Measurements from ENCODE around the gene GMPS.
"Not testable (repeated sequence)": the region's sequence is repeated elsewhere in the genome, so short reads cannot be mapped to it uniquely, and the experiment has no call there.

The GMPS gene

GRCh38 chr3:155861476-155862183 is 8.8 kb upstream of the GMPS start:
- TF ChIP-seq SPI1 (IDR thresholded peaks at IDR 0.05; ENCODE audit: borderline replicate concordance, low read depth) = no peak
- TF ChIP-seq REST (IDR thresholded peaks at IDR 0.05; ENCODE audit: insufficient replicate concordance, low read depth) = no peak
- TF ChIP-seq POLR2AphosphoS5 (IDR thresholded peaks at IDR 0.05; ENCODE audit: low read depth) = no peak
- no peak for TF ChIP-seq GABPA (IDR thresholded peaks at IDR 0.05; ENCODE audit: low read depth)
- TF ChIP-seq CTCF (IDR thresholded peaks at IDR 0.05; ENCODE audit: insufficient read depth, low read length) = no peak
- no peak overlapping the region for H3K27ac ChIP-seq (replicated peaks)
- no peak overlapping the region for H3K4me3 ChIP-seq (replicated peaks; ENCODE audit: insufficient read depth, low read length)
- no peaks in the 10 kb centered on the region for H3K27me3 ChIP-seq (ENCODE audit: insufficient read depth, poor library complexity, severe bottlenecking)
- DNase-seq (ENCODE audit: low read depth in 1 of 2, low spot score in 1 of 2) = no peak

- not testable (repeated sequence) for H3K27me3 ChIP-seq (ENCODE audit: insufficient read depth, poor library complexity, severe bottlenecking); DNase-seq (ENCODE audit: low read depth in 1 of 2, low spot score in 1 of 2); H3K4me3 ChIP-seq (replicated peaks; ENCODE audit: insufficient read depth, low read length); H3K27ac ChIP-seq (replicated peaks)
Observed at GRCh38 chr3:155862290-155862982, 8.0 kb upstream of the GMPS start.

- no peak for TF ChIP-seq CTCF (IDR thresholded peaks at IDR 0.05; ENCODE audit: insufficient read depth, low read length)
- TF ChIP-seq SPI1 (IDR thresholded peaks at IDR 0.05; ENCODE audit: borderline replicate concordance, low read depth) = no peak
- TF ChIP-seq GABPA (IDR thresholded peaks at IDR 0.05; ENCODE audit: low read depth) = no peak
- TF ChIP-seq POLR2AphosphoS5 (IDR thresholded peaks at IDR 0.05; ENCODE audit: low read depth) = no peak
- TF ChIP-seq REST (IDR thresholded peaks at IDR 0.05; ENCODE audit: insufficient replicate concordance, low read depth) = no peak
- H3K4me3 ChIP-seq (replicated peaks; ENCODE audit: insufficient read depth, low read length) = no peak overlapping the region
- DNase-seq (ENCODE audit: low read depth in 1 of 2, low spot score in 1 of 2) = no peak
- H3K27me3 ChIP-seq (ENCODE audit: insufficient read depth, poor library complexity, severe bottlenecking) = no peaks in the 10 kb centered on the region
- no peak overlapping the region for H3K27ac ChIP-seq (replicated peaks)
Observed at GRCh38 chr3:155863072-155863784, 7.2 kb upstream of the GMPS start.

- peak overlapping the region; percentile 42 for H3K4me3 ChIP-seq (replicated peaks; ENCODE audit: insufficient read depth, low read length)
- no peaks in the 10 kb centered on the region for H3K27me3 ChIP-seq (ENCODE audit: insufficient read depth, poor library complexity, severe bottlenecking)
- no peak for DNase-seq (ENCODE audit: low read depth in 1 of 2, low spot score in 1 of 2)
- TF ChIP-seq SPI1 (IDR thresholded peaks at IDR 0.05; ENCODE audit: borderline replicate concordance, low read depth) = no peak
- TF ChIP-seq CTCF (IDR thresholded peaks at IDR 0.05; ENCODE audit: insufficient read depth, low read length) = no peak
- TF ChIP-seq GABPA (IDR thresholded peaks at IDR 0.05; ENCODE audit: low read depth) = no peak
- TF ChIP-seq POLR2AphosphoS5 (IDR thresholded peaks at IDR 0.05; ENCODE audit: low read depth) = no peak
- TF ChIP-seq REST (IDR thresholded peaks at IDR 0.05; ENCODE audit: insufficient replicate concordance, low read depth) = no peak
- H3K27ac ChIP-seq (replicated peaks) = peak overlapping the region; percentile 58
Observed at GRCh38 chr3:155869691-155870090, 759 bp upstream of the GMPS start.
